H9 (cell line): ENCODE results near the gene ZMAT5. TPM values are rescaled to one million over a fixed set of nuclear protein-coding genes. Genes with fewer than 3 reads are reported as not detected.

ENCODE experiments used
- DNase-seq: peaks from one replicate; pipeline ENCODE4 v3.0.0-alpha.2; 2017
- H2AFZ ChIP-seq: one replicate; pipeline ENCODE4 v1.6.1; 2013; ENCODE audit warnings: mild to moderate bottlenecking, low read length, control low read depth, moderate library complexity
- H2AK5ac ChIP-seq: 2 replicates; pipeline ENCODE4 v1.6.1; 2013; ENCODE audit warnings: low read length, control low read depth, mixed read lengths; ENCODE audit not compliant: insufficient read length
- H2BK120ac ChIP-seq: one replicate; pipeline ENCODE4 v1.6.1; 2013; ENCODE audit warnings: low read depth, mild to moderate bottlenecking, low read length, control low read depth, inconsistent platforms; ENCODE audit not compliant: poor library complexity, severe bottlenecking
- H2BK12ac ChIP-seq: 2 replicates; pipeline ENCODE4 v1.6.1; 2013; ENCODE audit warnings: low read length, control low read depth, mixed read lengths, low read depth; ENCODE audit not compliant: insufficient read length
- H2BK15ac ChIP-seq: 2 replicates; pipeline ENCODE4 v1.6.1; 2013; ENCODE audit warnings: low read depth, low read length, control low read depth
- H2BK20ac ChIP-seq: one replicate; pipeline ENCODE4 v1.6.1; 2013; ENCODE audit warnings: low read depth, mild to moderate bottlenecking, low read length, control low read depth, inconsistent platforms; ENCODE audit not compliant: poor library complexity, severe bottlenecking
- H2BK5ac ChIP-seq: 2 replicates; pipeline ENCODE4 v1.6.1; 2013; ENCODE audit warnings: low read length, control low read depth, mixed read lengths; ENCODE audit not compliant: insufficient read length
- H3K14ac ChIP-seq: 2 replicates; pipeline ENCODE4 v1.6.1; 2013; ENCODE audit warnings: low read length, control low read depth; ENCODE audit not compliant: insufficient read depth
- H3K18ac ChIP-seq: 2 replicates; pipeline ENCODE4 v1.6.1; 2013; ENCODE audit warnings: low read depth, mild to moderate bottlenecking, mixed read lengths, low read length, control low read depth; ENCODE audit not compliant: insufficient read length
- H3K23ac ChIP-seq: 2 replicates; pipeline ENCODE4 v1.6.1; 2013; ENCODE audit warnings: low read length, control low read depth, mixed read lengths, low read depth; ENCODE audit not compliant: insufficient read length
- H3K23me2 ChIP-seq: 2 replicates; pipeline ENCODE4 v1.6.1; 2013; ENCODE audit warnings: low read depth, mild to moderate bottlenecking, mixed read lengths, low read length, control low read depth; ENCODE audit not compliant: insufficient read length, poor library complexity, severe bottlenecking
- H3K27ac ChIP-seq: 2 replicates; pipeline ENCODE4 v1.5.1; 2013; ENCODE audit warnings: low read length, control low read depth, mixed read lengths, low read depth; ENCODE audit not compliant: insufficient read length
- H3K27me3 ChIP-seq: 2 replicates; pipeline ENCODE4 v1.6.1; 2013; ENCODE audit warnings: low read length, control low read depth, inconsistent platforms; ENCODE audit not compliant: insufficient read depth
- H3K4ac ChIP-seq: 2 replicates; pipeline ENCODE4 v1.6.1; 2013; ENCODE audit warnings: low read depth, mild to moderate bottlenecking, control low read depth, inconsistent platforms, low read length, moderate library complexity
- H3K4me1 ChIP-seq: 2 replicates; pipeline ENCODE4 v1.6.1; 2013; ENCODE audit warnings: low read length, control low read depth, inconsistent platforms; ENCODE audit not compliant: insufficient read depth
- H3K4me2 ChIP-seq: 2 replicates; pipeline ENCODE4 v1.6.1; 2013; ENCODE audit warnings: low read length, control low read depth, mixed read lengths; ENCODE audit not compliant: insufficient read length, insufficient read depth
- H3K56ac ChIP-seq: 2 replicates; pipeline ENCODE4 v1.6.1; 2013; ENCODE audit warnings: low read depth, mild to moderate bottlenecking, mixed read lengths, low read length, control low read depth; ENCODE audit not compliant: insufficient read length
- H3K79me1 ChIP-seq: 2 replicates; pipeline ENCODE4 v1.6.1; 2013; ENCODE audit warnings: low read depth, mild to moderate bottlenecking, moderate library complexity, low read length, control low read depth, inconsistent platforms; ENCODE audit not compliant: insufficient read depth, poor library complexity, severe bottlenecking
- H3K79me2 ChIP-seq: 2 replicates; pipeline ENCODE4 v1.6.1; 2013; ENCODE audit warnings: low read length, control low read depth, inconsistent platforms; ENCODE audit not compliant: insufficient read depth
- H3K9ac ChIP-seq: 2 replicates; pipeline ENCODE4 v1.6.1; 2013; ENCODE audit warnings: low read length, control low read depth, mixed read lengths; ENCODE audit not compliant: insufficient read length; ENCODE audit errors: extremely low read depth
- H3K9me3 ChIP-seq: one replicate; pipeline ENCODE4 v1.6.1; 2013; ENCODE audit warnings: low read depth, low read length, inconsistent platforms; ENCODE audit not compliant: control insufficient read depth
- H3T11ph ChIP-seq: one replicate; pipeline ENCODE4 v1.6.1; 2013; ENCODE audit warnings: mild to moderate bottlenecking, low read length, control low read depth, inconsistent platforms
- H4K20me1 ChIP-seq: one replicate; pipeline ENCODE4 v1.6.1; 2013; ENCODE audit not compliant: control insufficient read depth, insufficient read length, insufficient read depth
- H4K5ac ChIP-seq: 2 replicates; pipeline ENCODE4 v1.6.1; 2013; ENCODE audit warnings: low read depth, mild to moderate bottlenecking, mixed read lengths, low read length, control low read depth; ENCODE audit not compliant: insufficient read length
- H4K8ac ChIP-seq: replicated peaks from 2 replicates; pipeline ENCODE4 v1.6.1; 2013; ENCODE audit warnings: low read length, control low read depth, mixed read lengths, low read depth; ENCODE audit not compliant: insufficient read length
- H4K91ac ChIP-seq: 2 replicates; pipeline ENCODE4 v1.6.1; 2013; ENCODE audit warnings: low read depth, mild to moderate bottlenecking, moderate library complexity, mixed read lengths, low read length, control low read depth; ENCODE audit not compliant: insufficient read length
- H3K27ac Mint-ChIP-seq, 3 experiments: 2 replicates in 2 of 3; 3 replicates in 1 of 3; pipeline ENCODE4 v1.8.0; 2020 to 2021; ENCODE audit warnings: mixed read lengths in 3 of 3, mild to moderate bottlenecking in 1 of 3, moderate library complexity in 1 of 3
- H3K27me3 Mint-ChIP-seq: 2 replicates; pipeline ENCODE4 v1.8.0; 2021; ENCODE audit warnings: low read depth, mild to moderate bottlenecking, moderate library complexity, mixed read lengths
- H3K36me3 Mint-ChIP-seq, 3 experiments: 2 replicates in 2 of 3; 3 replicates in 1 of 3; pipeline ENCODE4 v1.8.0; 2020 to 2021; ENCODE audit warnings: low read depth in 3 of 3, mixed read lengths in 3 of 3; ENCODE audit not compliant: insufficient read depth in 1 of 3
- H3K4me1 Mint-ChIP-seq, 2 experiments: 2 replicates each; pipeline ENCODE4 v1.8.0; 2020; ENCODE audit warnings: mixed read lengths in 2 of 2
- H3K4me3 Mint-ChIP-seq, 2 experiments: 2 replicates in 1 of 2; 3 replicates in 1 of 2; pipeline ENCODE4 v1.8.0; 2020 to 2021; ENCODE audit warnings: mild to moderate bottlenecking in 2 of 2, mixed read lengths in 2 of 2, moderate library complexity in 1 of 2
- H3K9me3 Mint-ChIP-seq, 2 experiments: 2 replicates in 1 of 2; 3 replicates in 1 of 2; pipeline ENCODE4 v1.8.0; 2020; ENCODE audit warnings: mild to moderate bottlenecking in 2 of 2, mixed read lengths in 2 of 2, moderate library complexity in 1 of 2
- CTCF ChIP-seq: fragments of 200-600 bp; sonication (generic); conservative IDR thresholded peaks from 3 replicates; pipeline ENCODE4 v1.8.0; 2021; ENCODE audit warnings: antibody characterized with exemption, mild to moderate bottlenecking
- WGBS: extraction: QIAGEN DNeasy Blood & Tissue Kit; methylation state at CpG from one replicate; pipeline ENCODE4 v1.1.7; 2013; ENCODE audit warnings: missing lambda C conversion rate, low lambda C conversion rate, mixed read lengths; ENCODE audit not compliant: insufficient read length; ENCODE audit errors: extremely low coverage; 5-methylcytosine and 5-hydroxymethylcytosine counted together
- total RNA-seq: library from RNA; stranded (reverse); gene quantifications from 2 replicates; pipeline ENCODE4 v1.2.1, GENCODE V29; 2021

ZMAT5 gene
- total RNA-seq, 1 experiment from 2014 or later = 13.9 TPM

- Histone ChIP-seq H4K20me1 (no peaks in the 10 kb centered on the region), H2BK120ac (no peak overlapping the region), H3K9me3 (no peaks in the 10 kb centered on the region), H4K8ac (no peak overlapping the region), H4K91ac (no peak overlapping the region), H2BK15ac (no peak overlapping the region), H2BK20ac (no peak overlapping the region), H3K4ac (no peak overlapping the region), H3K9ac (no peak overlapping the region), H4K5ac (no peak overlapping the region), H2BK5ac (no peak overlapping the region), H3K79me2 (no peaks in the 10 kb centered on the region), H3K14ac (no peak overlapping the region), H3T11ph (no peak overlapping the region), H3K27ac (no peak overlapping the region), H2AFZ (no peak overlapping the region), H3K18ac (no peak overlapping the region), H3K79me1 (no peaks in the 10 kb centered on the region), H3K23ac (no peak overlapping the region), H3K4me2 (no peak overlapping the region), H3K23me2 (no peaks in the 10 kb centered on the region), H3K4me1 (no peaks in the 10 kb centered on the region), H2AK5ac (no peak overlapping the region), H3K27me3 (no peaks in the 10 kb centered on the region), H3K56ac (no peak overlapping the region), H2BK12ac (no peak overlapping the region)
- Mint-ChIP-seq H3K9me3 (no peaks in the 10 kb centered on the region), H3K4me3 (no peak overlapping the region), H3K36me3 (peaks cover 0 to 1% (median 0%) of the 10 kb centered on the region in 3 experiments; a peak in 4 of 7 replicates), H3K27ac (no peak overlapping the region), H3K4me1 (peaks cover 2 to 15% of the 10 kb centered on the region in 2 experiments), H3K27me3 (no peaks in the 10 kb centered on the region; the same call in 1 of the 2 replicates)
- TF ChIP-seq CTCF = no peak
- DNase-seq = no peak
- WGBS = no CpG with 5 or more reads among the region's 2 CpGs
These were observed 15.1 kb downstream of the ZMAT5 start for GRCh38 chr22:29751669-29752068.
